ENCODE measurements around the gene NETO1.

The NETO1 gene

GRCh38 chr18:72823345-72823744 is 44.4 kb downstream of the NETO1 start:
- no peaks in the 10 kb centered on the region for H3K4me1 Mint-ChIP-seq (ENCODE audit: low read depth)
- no peaks in the 10 kb centered on the region for H3K9me3 Mint-ChIP-seq
- DNase-seq (ENCODE audit: low spot score), result no peak
- H3K36me3 Mint-ChIP-seq (ENCODE audit: low read depth), result no peaks in the 10 kb centered on the region
- H3K27me3 Mint-ChIP-seq (ENCODE audit: low read depth), result no peaks in the 10 kb centered on the region
- H3K4me3 Mint-ChIP-seq, result no peak overlapping the region
- H3K27ac Mint-ChIP-seq, result peak overlapping the region; percentile 9

- no peaks in the 10 kb centered on the region for H3K27me3 Mint-ChIP-seq (ENCODE audit: low read depth)
- no peak overlapping the region for H3K27ac Mint-ChIP-seq
- H3K4me1 Mint-ChIP-seq (ENCODE audit: low read depth), result no peaks in the 10 kb centered on the region
- DNase-seq (ENCODE audit: low spot score), result no peak
- H3K4me3 Mint-ChIP-seq, result no peak overlapping the region
- H3K9me3 Mint-ChIP-seq, result no peaks in the 10 kb centered on the region
- no peaks in the 10 kb centered on the region for H3K36me3 Mint-ChIP-seq (ENCODE audit: low read depth)
Measured at GRCh38 chr18:72822202-72822601, 45.6 kb downstream of the NETO1 start.

- Mint-ChIP-seq H3K27ac (no peak overlapping the region), H3K36me3 (ENCODE audit: low read depth) (no peaks in the 10 kb centered on the region), H3K9me3 (no peaks in the 10 kb centered on the region), H3K4me3 (no peak overlapping the region), H3K4me1 (ENCODE audit: low read depth) (no peaks in the 10 kb centered on the region), H3K27me3 (ENCODE audit: low read depth) (no peaks in the 10 kb centered on the region)
- no peak for DNase-seq (ENCODE audit: low spot score)
Measured at GRCh38 chr18:72820571-72820970, 47.2 kb downstream of the NETO1 start.

DNA sequence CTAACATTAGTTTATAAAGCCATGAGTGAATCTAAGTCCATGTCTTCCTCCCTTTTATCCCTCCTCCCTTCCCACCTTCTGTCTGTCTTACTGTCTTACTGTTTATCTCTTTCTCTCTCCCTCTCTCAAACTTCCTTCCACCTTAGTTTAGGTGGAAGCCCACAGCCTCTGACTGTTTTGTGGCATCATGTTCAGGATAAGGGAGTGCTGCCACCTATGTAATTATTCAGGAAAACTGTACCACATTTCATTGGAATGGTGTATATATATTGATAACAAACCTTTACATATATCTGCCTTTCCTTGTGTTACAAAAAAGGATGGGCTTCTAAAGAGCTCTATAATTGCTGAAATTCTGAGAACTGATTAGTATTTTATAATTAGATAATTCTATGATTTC is 48.7 kb downstream of the NETO1 start:
- no peaks in the 10 kb centered on the region for H3K36me3 Mint-ChIP-seq (ENCODE audit: low read depth)
- no peak overlapping the region for H3K4me3 Mint-ChIP-seq
- H3K4me1 Mint-ChIP-seq (ENCODE audit: low read depth), result no peaks in the 10 kb centered on the region
- DNase-seq (ENCODE audit: low spot score), result no peak
- H3K9me3 Mint-ChIP-seq, result no peaks in the 10 kb centered on the region
- H3K27ac Mint-ChIP-seq, result no peak overlapping the region
- H3K27me3 Mint-ChIP-seq (ENCODE audit: low read depth), result no peaks in the 10 kb centered on the region

- H3K27ac Mint-ChIP-seq, result no peak overlapping the region
- no peaks in the 10 kb centered on the region for H3K4me1 Mint-ChIP-seq (ENCODE audit: low read depth)
- no peak overlapping the region for H3K4me3 Mint-ChIP-seq
- H3K36me3 Mint-ChIP-seq (ENCODE audit: low read depth), result no peaks in the 10 kb centered on the region
- no peaks in the 10 kb centered on the region for H3K9me3 Mint-ChIP-seq
- no peaks in the 10 kb centered on the region for H3K27me3 Mint-ChIP-seq (ENCODE audit: low read depth)
- no peak for DNase-seq (ENCODE audit: low spot score)
Measured at GRCh38 chr18:72811047-72811446, 56.7 kb downstream of the NETO1 start.

- Mint-ChIP-seq H3K9me3 (no peaks in the 10 kb centered on the region), H3K4me1 (ENCODE audit: low read depth) (no peaks in the 10 kb centered on the region), H3K4me3 (no peak overlapping the region), H3K27me3 (ENCODE audit: low read depth) (no peaks in the 10 kb centered on the region), H3K27ac (no peak overlapping the region), H3K36me3 (ENCODE audit: low read depth) (no peaks in the 10 kb centered on the region)
- no peak for DNase-seq (ENCODE audit: low spot score)
Measured at GRCh38 chr18:72808680-72809079, 59.1 kb downstream of the NETO1 start.

- Mint-ChIP-seq H3K9me3 (no peaks in the 10 kb centered on the region), H3K4me1 (ENCODE audit: low read depth) (no peaks in the 10 kb centered on the region)
- DNase-seq (ENCODE audit: low spot score), result no peak
Measured at GRCh38 chr18:72799106-72799505, 68.7 kb downstream of the NETO1 start.

GRCh38 chr18:72783530-72783929 is 84.3 kb downstream of the NETO1 start:
- Mint-ChIP-seq H3K27me3 (ENCODE audit: low read depth) (no peaks in the 10 kb centered on the region), H3K36me3 (ENCODE audit: low read depth) (no peaks in the 10 kb centered on the region), H3K9me3 (no peaks in the 10 kb centered on the region)

More at GRCh38 chr18:72799106-72799505, 68.7 kb downstream of the NETO1 start:
- Mint-ChIP-seq H3K27ac (no peak overlapping the region), H3K36me3 (ENCODE audit: low read depth) (no peaks in the 10 kb centered on the region), H3K27me3 (ENCODE audit: low read depth) (no peaks in the 10 kb centered on the region), H3K4me3 (no peak overlapping the region)

GRCh38 chr18:72774914-72775313 is 92.9 kb downstream of the NETO1 start:
- H3K4me1 Mint-ChIP-seq (ENCODE audit: low read depth), result no peaks in the 10 kb centered on the region
- H3K27ac Mint-ChIP-seq, result no peak overlapping the region
- DNase-seq (ENCODE audit: low spot score), result no peak
- no peaks in the 10 kb centered on the region for H3K36me3 Mint-ChIP-seq (ENCODE audit: low read depth)
- H3K27me3 Mint-ChIP-seq (ENCODE audit: low read depth), result no peaks in the 10 kb centered on the region
- no peak overlapping the region for H3K4me3 Mint-ChIP-seq
- H3K9me3 Mint-ChIP-seq, result no peaks in the 10 kb centered on the region

More at GRCh38 chr18:72783530-72783929, 84.3 kb downstream of the NETO1 start:
- DNase-seq (ENCODE audit: low spot score), result no peak
- Mint-ChIP-seq H3K4me3 (no peak overlapping the region), H3K27ac (no peak overlapping the region), H3K4me1 (ENCODE audit: low read depth) (no peaks in the 10 kb centered on the region)

- Mint-ChIP-seq H3K4me3 (no peak overlapping the region), H3K27me3 (ENCODE audit: low read depth) (no peaks in the 10 kb centered on the region), H3K4me1 (ENCODE audit: low read depth) (no peaks in the 10 kb centered on the region), H3K9me3 (no peaks in the 10 kb centered on the region), H3K27ac (no peak overlapping the region), H3K36me3 (ENCODE audit: low read depth) (no peaks in the 10 kb centered on the region)
- DNase-seq (ENCODE audit: low spot score), result no peak
Measured at GRCh38 chr18:72772916-72773315, 94.9 kb downstream of the NETO1 start.

DNA sequence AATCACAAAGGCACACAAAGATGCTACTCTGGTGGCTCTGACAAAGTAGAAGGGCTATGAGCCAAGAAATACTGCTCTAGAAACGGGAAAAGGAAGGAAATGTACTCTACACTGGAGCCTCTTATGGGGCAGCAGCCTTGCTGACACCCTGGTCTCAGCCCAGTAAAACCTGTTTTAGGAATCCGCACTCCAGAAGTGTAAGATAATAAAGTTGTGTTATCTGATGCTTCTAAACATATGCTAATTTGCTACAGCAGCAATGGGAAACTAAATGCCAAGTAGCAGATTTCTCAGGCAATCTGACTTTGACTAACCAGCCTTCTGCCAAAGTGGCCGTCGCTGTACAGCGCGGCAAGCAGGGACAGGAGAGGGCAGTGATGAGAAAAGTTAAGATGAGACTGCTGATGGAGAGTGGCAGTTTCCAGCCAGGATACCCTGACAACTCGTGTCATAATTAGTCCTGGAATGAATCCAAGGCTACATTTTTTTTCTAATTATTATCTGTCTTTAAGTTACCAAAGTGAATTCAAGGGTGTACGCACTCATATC is 99.0 kb downstream of the NETO1 start:
- Mint-ChIP-seq H3K4me3 (no peak overlapping the region), H3K4me1 (ENCODE audit: low read depth) (no peaks in the 10 kb centered on the region), H3K36me3 (ENCODE audit: low read depth) (no peaks in the 10 kb centered on the region)

DNA sequence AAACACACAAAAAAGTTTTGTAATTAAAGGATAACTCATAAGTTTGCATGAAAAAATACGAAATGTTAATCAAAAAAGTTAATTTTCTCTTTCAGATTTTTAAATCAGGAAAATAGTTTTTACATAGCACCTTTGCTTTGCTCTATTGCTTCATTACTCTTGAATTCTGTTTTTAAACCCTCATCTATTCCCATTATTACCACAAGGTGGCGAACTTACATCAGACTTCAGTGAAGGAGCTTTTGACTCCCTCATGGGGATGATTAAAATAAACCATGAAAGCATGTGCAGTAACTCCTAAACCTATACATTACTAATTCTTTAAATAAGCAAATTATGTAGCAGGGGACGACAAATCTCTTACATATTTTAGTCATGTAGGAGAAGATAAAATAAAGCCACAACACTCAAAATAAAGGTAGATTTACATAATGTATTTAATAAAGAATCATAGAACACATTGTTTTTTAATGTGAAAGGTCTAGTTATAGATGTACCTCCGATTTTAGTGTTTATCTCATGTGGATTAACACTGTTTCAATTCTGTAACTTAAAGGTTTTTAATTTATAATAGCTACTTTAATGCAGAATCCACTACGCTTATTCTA is 105.2 kb downstream of the NETO1 start:
- H3K27me3 Mint-ChIP-seq (ENCODE audit: low read depth), result no peaks in the 10 kb centered on the region
- no peaks in the 10 kb centered on the region for H3K36me3 Mint-ChIP-seq (ENCODE audit: low read depth)
- no peak overlapping the region for H3K27ac Mint-ChIP-seq
- no peaks in the 10 kb centered on the region for H3K9me3 Mint-ChIP-seq
- H3K4me3 Mint-ChIP-seq, result no peak overlapping the region
- DNase-seq (ENCODE audit: low spot score), result no peak
- no peaks in the 10 kb centered on the region for H3K4me1 Mint-ChIP-seq (ENCODE audit: low read depth)

More for the DNA sequence above, 99.0 kb downstream of the NETO1 start:
- Mint-ChIP-seq H3K9me3 (no peaks in the 10 kb centered on the region), H3K27me3 (ENCODE audit: low read depth) (no peaks in the 10 kb centered on the region), H3K27ac (no peak overlapping the region)
- DNase-seq (ENCODE audit: low spot score), result no peak

DNA sequence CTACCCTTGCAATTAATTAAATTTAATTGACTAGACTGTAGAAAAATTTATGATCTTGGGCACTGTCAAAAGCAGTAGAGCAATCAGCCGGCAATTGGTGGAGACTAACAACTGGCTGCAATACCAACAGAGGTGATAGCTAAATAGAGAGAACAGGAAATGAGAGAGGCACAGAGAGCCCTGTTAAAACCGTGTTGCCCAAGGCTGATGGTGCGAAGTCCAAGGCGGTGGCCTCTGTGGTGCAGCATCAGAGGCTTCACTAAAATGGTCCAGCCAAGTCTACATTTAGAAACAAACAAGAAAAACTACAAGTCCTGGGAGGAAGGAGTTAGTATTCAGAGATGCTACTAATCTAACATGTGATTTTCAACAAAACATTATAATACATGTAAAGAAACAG is 115.6 kb downstream of the NETO1 start:
- Mint-ChIP-seq H3K27ac (no peak overlapping the region), H3K36me3 (ENCODE audit: low read depth) (no peaks in the 10 kb centered on the region), H3K4me1 (ENCODE audit: low read depth) (no peaks in the 10 kb centered on the region), H3K4me3 (no peak overlapping the region), H3K27me3 (ENCODE audit: low read depth) (no peaks in the 10 kb centered on the region), H3K9me3 (no peaks in the 10 kb centered on the region)
- DNase-seq (ENCODE audit: low spot score), result no peak

GRCh38 chr18:72742002-72742401 is 125.8 kb downstream of the NETO1 start:
- no peak overlapping the region for H3K4me3 Mint-ChIP-seq
- no peaks in the 10 kb centered on the region for H3K4me1 Mint-ChIP-seq (ENCODE audit: low read depth)
- no peak for DNase-seq (ENCODE audit: low spot score)
- no peaks in the 10 kb centered on the region for H3K36me3 Mint-ChIP-seq (ENCODE audit: low read depth)
- H3K27me3 Mint-ChIP-seq (ENCODE audit: low read depth), result no peaks in the 10 kb centered on the region
- no peaks in the 10 kb centered on the region for H3K9me3 Mint-ChIP-seq
- H3K27ac Mint-ChIP-seq, result no peak overlapping the region

DNA sequence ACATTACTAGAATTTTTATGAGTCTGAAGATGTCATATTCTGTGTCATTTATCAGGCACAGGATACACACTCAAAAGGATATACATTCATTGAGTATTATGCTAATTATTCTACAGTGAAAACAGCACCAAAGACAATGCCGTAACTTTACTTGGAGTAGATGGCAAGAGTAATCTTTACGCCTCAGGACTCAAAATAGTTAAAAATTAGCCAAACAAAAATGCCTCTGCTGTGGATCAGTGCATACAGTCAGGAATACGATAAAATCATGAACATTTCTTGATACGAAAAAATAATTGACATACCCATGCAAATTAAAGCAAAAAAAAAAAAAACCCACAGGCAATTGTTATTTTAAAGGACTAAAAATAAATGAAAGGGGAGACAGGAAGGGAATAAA is 129.7 kb downstream of the NETO1 start:
- Mint-ChIP-seq H3K27ac (no peak overlapping the region), H3K9me3 (no peaks in the 10 kb centered on the region), H3K27me3 (ENCODE audit: low read depth) (no peaks in the 10 kb centered on the region), H3K4me1 (ENCODE audit: low read depth) (no peaks in the 10 kb centered on the region), H3K36me3 (ENCODE audit: low read depth) (no peaks in the 10 kb centered on the region), H3K4me3 (no peak overlapping the region)
- no peak for DNase-seq (ENCODE audit: low spot score)

Measured in T-helper 2 cell treated with Interferon-gamma antibody and Interleukin-4, amounts not matched to agents 5 μg/mL and 100 μg/mL, for 36 hours (primary cell).